ENCODE measurements around the gene LTV1.

LTV1 gene

DNA sequence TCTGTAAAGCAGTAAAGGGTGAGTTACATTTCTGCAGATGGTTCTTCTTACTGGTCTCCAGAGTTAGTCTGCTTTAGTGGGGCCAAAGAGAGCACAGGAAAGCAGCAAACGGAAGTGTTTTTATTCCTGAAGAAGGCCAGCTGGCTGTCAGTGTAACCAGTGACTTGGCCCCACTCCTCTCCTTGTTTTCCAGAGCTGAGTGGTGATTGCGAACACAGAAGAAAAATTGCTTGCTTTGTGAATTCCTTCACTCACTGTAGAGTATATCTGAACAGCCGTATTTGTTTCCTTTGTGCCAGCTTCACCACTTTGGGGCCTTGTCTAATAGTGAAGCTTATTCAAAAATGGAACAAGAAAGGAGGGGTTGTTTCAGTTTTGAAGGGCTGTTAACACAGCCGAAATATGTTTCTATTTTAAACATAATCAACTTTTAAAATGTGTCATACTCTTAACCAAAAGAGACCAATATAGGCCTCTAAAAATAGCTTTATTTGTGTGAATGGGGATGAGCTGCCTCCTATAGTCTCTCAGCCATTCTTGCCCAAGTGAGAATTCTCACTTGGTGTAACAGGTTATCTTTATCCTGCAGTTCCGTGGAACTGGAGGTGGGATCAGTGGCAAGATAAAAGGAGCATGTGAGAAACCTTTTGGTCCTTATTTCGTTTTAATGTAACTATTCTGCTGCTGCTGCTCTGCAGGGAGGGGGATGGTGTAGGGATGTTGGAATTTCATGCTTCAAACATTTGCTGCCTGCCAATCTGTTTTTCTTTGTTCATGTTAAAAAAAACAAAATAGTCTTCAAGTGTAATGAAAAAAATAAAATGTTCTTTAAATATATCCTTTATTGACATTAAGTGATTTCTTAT, 59.0 kb downstream of the LTV1 start:
- Histone ChIP-seq H3K36me3 (no peaks in the 10 kb centered on the region), H3K27ac (no peak overlapping the region), H3K9me3 (ENCODE audit: severe bottlenecking) (no peaks in the 10 kb centered on the region), H3K27me3 (ENCODE audit: insufficient read depth, low read depth, severe bottlenecking) (no peaks in the 10 kb centered on the region), H3K4me3 (ENCODE audit: low read depth, low read length) (no peak overlapping the region)
- no peak for DNase-seq
- TF ChIP-seq, protein P1, sequence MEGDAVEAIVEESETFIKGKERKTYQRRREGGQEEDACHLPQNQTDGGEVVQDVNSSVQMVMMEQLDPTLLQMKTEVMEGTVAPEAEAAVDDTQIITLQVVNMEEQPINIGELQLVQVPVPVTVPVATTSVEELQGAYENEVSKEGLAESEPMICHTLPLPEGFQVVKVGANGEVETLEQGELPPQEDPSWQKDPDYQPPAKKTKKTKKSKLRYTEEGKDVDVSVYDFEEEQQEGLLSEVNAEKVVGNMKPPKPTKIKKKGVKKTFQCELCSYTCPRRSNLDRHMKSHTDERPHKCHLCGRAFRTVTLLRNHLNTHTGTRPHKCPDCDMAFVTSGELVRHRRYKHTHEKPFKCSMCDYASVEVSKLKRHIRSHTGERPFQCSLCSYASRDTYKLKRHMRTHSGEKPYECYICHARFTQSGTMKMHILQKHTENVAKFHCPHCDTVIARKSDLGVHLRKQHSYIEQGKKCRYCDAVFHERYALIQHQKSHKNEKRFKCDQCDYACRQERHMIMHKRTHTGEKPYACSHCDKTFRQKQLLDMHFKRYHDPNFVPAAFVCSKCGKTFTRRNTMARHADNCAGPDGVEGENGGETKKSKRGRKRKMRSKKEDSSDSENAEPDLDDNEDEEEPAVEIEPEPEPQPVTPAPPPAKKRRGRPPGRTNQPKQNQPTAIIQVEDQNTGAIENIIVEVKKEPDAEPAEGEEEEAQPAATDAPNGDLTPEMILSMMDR (IDR thresholded peaks at IDR 0.05; ENCODE audit: low read depth, low read length): no peak

DNA sequence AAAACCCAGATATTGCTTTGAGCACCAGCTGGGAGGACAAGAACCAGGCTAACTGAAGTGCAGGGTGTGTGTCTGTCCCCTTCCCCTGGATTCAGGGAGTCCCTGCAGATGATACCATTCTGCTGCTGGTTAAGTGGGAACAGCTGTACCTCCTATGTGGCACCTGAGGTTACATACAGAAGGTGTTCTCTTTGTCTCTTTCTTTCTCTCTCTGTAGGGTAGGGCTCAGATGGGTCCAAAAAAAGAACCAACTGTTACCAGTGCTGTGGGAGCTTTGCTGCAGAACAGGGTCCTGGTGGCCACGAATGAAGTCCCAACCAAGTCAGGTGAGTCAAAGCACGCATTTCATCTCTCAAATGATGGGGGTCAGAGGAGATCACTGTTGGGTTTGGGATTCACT, 59.7 kb downstream of the LTV1 start:
- DNase-seq: no peak
- no peak overlapping the region for H3K4me3 ChIP-seq (ENCODE audit: low read depth, low read length)

DNA sequence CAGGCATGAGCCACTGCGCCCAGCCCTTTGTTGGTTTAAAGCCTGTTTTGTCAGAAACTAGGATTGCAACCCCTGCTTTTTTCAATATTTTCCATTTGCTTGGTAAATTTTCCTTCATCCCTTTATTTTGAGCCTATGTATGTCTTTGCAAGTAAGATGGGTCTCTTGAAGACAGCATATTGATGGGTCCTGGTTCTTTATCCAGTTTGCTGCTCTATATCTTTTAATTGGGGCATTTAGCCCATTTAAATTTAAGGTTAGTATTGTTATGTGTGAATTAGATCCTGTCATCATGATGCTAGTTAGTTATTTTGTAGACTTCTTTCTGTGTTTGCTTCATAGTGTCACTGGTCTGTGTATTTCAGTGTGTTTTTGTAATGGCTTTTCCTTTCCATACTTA, 67.9 kb downstream of the LTV1 start:
- no peak for DNase-seq
- H3K9me3 ChIP-seq (ENCODE audit: severe bottlenecking): peaks cover 2% of the 10 kb centered on the region
- no peaks in the 10 kb centered on the region for H3K27me3 ChIP-seq (ENCODE audit: insufficient read depth, low read depth, severe bottlenecking)
- TF ChIP-seq, protein P1 (IDR thresholded peaks at IDR 0.05; ENCODE audit: low read depth, low read length): no peak
- no peak overlapping the region for H3K4me3 ChIP-seq (ENCODE audit: low read depth, low read length)
- H3K27ac ChIP-seq: no peak overlapping the region
- no peaks in the 10 kb centered on the region for H3K36me3 ChIP-seq

More for the DNA sequence above, 59.7 kb downstream of the LTV1 start:
- no peaks in the 10 kb centered on the region for H3K36me3 ChIP-seq
- H3K9me3 ChIP-seq (ENCODE audit: severe bottlenecking): peaks cover 2% of the 10 kb centered on the region
- H3K27ac ChIP-seq: no peak overlapping the region
- TF ChIP-seq, protein P1 (IDR thresholded peaks at IDR 0.05; ENCODE audit: low read depth, low read length): no peak
- H3K27me3 ChIP-seq (ENCODE audit: insufficient read depth, low read depth, severe bottlenecking): no peaks in the 10 kb centered on the region

DNA sequence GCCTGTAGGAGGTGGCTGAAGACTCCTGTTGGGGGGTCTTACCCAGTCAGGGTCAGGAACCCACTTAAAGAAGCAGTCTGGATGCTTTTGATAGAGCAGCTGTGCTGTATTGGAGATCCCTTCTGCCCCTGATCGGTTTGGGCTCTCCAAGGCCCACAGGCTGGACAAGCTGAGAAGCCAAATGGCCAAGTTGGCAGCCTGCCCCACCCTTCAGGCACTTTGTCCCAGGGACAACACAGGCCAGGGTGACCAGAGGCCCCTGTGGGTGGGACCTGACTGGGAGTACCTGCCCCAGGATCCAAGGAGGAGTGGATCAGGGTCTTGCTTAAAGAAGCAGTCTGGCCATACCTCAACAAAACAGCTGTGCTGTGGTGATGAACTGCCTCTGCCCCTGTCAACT, 69.5 kb downstream of the LTV1 start:
- Histone ChIP-seq H3K27ac (no peak overlapping the region), H3K27me3 (ENCODE audit: insufficient read depth, low read depth, severe bottlenecking) (no peaks in the 10 kb centered on the region), H3K9me3 (ENCODE audit: severe bottlenecking) (peaks cover 1% of the 10 kb centered on the region), H3K36me3 (no peaks in the 10 kb centered on the region), H3K4me3 (ENCODE audit: low read depth, low read length) (no peak overlapping the region)
- TF ChIP-seq, protein P1 (IDR thresholded peaks at IDR 0.05; ENCODE audit: low read depth, low read length): no peak
- DNase-seq: no peak

Data from WERI-Rb-1 (cell line).